NCI-H1048 (cell line): Measurements from ENCODE around the gene SPSB4.

Experiments
- DNase-seq: peaks from one replicate; lab custom pipeline; 2025; lab: John Stamatoyannopoulos, UW

The SPSB4 gene

DNA sequence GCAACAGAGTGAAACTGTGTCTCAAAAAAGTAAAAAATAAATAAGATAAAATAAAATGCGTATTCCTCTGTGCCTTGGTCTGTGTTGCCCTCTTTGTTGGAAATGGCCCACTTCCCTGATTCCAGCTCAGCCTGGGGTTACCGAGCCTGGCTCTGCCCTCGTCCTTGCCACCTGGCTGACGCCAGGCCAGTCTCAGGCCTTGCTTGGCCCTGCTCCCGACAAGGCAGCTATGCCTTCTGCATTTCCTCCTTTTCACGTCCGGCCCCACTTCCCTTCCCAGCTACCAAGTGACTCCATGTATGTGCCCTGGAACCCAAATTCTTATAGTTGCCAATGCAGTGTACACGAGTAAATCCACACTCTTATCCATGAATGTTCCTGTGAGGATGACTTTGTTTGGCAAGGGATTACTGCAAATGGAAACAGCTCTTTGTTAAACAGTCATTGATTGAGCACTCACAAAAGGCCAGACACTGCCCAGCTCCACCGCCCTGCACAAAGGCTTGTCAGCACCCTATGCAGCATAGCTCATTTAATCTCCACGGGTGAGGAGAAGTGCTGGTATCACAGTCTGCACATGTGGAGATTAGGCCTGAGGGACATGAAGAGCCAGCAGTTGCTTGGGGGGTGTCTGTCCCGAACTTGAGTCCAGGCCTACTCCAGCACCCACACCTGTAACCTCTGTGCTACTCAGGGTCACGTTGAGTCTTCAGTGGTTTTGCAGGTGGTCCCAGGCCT, 25.1 kb downstream of the SPSB4 start:
- no peak for DNase-seq

DNA sequence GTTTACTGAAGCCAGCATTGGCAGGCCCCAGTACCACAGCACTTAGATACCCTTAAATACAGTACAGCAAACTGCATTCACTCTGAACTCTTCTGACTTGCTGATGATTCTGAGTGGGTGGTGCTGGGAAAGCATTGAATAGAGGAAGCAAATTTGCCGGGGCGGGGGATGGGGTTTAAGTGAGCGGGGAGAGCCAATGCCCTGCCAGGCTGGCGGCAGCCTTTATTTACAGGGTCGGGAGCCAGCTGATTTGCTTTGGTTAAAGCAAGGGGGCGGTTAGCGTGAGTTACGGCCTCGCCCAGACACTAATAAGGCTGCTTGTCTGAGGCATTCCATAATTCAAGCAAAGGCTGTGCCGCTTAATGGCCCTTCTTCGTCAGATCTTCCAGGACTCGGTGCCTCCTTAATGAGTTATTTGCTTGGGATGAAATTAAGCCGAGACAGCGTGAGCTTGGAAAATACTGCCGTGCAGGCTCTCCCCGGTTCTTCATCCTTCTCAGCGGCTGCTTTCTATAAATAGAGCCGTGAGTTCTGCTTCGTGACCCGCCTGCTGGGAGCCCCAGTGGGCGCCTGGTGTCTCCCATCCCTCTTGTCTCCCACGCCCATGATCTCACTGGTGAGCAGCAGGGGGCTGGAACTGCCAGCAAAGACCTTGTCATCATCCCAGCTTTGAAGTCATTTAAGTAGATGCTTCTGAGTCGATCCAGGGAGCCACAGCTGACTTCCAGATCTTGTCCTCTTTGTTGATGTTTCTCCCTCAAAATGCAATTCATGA, 25.8 kb downstream of the SPSB4 start:
- no peak for DNase-seq

DNA sequence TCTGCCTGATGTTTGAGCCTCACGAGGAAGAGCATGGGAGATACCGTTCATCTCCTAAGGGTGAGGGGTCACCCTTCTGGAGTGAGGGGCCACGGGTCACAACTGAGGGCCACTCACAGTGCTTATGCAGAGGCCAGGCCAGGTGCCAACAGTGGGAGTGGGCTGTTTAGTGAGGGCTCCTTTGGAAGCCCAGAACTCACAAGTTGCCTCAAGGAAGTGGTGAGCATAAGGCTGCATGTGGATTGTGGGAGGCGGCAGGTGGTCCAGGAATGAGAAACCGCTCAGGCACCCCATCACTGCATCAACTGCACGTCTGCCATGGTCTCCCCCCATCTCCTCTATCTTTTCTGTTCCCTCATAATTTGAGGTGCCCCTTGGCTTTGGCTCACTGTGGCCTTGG, 26.5 kb downstream of the SPSB4 start:
- DNase-seq, result no peak

DNA sequence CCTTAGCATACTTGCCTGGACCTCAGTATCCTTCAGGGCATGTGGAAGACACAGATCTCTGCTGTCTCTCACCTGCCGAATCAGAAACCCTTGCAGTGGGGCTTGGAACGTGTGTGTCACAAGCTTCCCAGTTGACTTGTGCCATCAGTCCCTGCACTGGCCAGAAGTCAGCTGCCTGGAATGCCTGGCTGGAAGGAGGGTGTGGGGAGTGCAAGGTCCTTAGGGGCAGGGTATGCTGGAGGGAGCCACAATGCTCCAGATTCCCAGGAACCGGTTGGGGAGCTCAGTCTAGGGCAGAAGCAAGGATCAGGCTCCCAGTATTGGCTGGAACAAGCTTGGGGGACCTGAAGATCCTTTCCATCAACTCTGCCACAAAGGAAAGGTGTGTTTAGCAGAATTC, 27.1 kb downstream of the SPSB4 start:
- DNase-seq, result no peak

DNA sequence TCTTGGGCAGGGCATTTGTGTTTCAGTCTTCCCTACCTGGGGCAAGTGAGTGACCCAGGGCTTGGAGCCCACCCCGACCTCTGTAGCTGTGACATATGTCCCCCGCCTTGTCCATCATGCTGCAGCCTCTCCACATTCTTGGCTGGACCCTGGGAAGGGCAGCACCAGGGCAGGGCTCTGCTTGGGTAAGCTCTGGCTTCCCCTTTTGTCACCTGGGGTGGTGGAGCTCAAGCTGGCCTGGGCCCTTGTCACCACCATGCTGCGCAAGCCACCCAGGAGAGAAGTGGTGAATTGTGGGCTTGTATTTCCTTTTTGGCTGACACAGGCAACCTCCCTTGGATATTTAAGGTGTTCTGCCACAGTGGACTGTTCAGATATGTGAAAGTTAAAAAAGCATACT, 29.3 kb downstream of the SPSB4 start:
- DNase-seq, result no peak

DNA sequence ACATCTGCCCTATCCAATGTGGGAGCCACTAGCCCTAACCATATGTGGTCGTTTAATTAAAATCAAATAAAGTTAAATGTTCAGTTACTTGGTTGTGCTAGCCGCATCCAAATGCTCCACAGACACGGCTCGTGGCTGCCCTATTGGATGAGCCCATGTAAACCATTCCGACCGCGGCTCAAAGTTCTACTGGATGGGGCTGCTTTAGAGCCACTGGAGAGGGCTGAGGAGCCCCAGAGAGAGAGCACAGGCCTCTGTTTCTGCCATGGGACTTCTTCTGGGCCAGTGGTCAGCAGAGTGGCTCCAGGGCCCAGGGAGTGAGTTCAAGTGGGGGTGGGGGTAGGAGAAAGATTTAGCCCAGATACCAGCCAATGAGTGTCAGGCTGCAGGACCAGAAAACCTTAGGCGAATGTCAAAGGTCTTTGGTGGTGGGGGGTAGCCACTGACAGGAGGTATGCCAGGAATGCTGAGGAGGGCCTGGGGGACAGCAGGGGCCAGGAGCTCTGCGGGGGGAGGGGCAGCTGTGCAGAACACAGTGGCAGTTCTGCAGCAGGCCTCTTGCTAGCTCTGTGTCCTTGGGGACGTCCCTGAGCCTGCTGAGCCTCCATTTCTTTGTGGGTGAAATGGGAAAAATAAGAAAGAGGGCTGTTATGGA, 30.1 kb downstream of the SPSB4 start:
- DNase-seq, result no peak

DNA sequence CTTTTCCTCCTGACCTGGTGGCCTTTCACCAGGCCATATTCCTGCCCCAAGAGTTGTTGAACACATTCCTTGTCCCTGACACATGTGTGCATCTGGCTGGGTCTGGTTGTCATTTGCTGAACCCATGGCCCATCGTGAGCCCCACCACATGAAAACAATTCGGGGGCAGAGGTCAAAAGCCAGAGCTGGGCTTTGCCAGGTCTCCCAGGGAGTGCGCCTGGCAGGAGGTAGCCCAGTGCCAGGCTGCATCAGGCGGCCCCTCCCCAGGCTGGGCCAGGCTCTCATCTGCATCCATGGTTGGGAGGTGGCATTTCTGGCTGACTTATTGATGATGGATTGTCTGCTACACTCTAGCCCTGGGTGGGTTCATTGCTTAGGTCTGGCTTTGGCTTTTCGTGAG, 30.9 kb downstream of the SPSB4 start:
- no peak for DNase-seq

DNA sequence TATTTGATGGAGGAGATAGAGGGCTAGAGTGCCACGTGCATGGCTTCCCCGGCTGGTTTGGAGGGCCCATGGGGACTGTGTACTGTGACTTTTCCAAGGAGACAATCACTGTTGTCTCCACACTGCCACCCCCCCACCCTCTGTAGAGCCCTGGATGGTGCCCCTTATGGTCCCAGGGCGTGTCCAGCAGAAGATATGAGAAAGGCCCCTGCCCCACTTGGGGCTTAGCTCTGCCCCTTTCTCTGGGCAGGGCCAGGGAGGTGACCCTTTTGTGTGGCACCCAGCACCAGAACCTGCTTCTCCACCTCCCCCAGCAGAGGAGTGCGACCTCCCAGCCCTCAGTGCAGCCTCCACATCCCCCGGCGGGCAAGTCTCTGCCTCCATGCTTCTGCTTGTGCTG, 32.1 kb downstream of the SPSB4 start:
- no peak for DNase-seq

DNA sequence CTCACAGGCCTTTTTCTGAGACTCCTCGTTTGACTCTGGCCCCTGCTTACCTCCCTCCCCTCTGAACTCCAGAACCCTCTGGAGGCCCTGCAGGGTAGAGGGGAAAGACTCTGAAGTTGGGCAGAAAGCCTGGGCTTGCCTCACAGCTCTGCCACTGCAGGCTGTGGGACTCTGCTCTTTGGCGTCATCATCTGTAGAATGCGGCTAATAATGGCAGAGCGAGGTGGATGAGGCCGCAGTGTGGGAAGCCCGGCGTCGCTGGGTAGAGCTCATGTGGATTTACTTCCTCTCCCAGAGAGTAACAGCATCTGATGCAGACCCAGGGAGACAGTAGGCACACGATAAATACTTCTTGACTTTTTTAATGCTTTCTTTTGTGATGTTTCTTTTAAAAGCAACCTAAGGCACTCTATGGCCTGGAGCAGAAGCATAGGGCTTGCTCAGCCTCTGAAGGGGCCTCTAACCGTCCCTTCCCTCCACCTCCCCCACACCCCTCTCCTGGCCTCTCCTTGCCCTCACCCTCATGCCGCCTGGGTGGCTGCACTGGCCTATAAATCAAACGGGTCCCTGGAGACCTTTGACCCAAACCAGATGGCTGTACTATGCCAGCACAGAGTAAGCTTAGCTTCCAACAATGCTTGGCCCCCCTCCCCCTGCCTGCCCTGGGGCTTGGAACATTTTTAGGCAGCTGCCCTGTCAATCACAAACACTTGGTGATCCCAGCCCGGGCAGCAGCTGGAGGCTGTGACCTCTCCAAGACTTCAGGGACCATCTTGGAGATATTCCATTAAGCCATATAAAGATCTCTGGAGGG, 32.9 kb downstream of the SPSB4 start:
- no peak for DNase-seq

DNA sequence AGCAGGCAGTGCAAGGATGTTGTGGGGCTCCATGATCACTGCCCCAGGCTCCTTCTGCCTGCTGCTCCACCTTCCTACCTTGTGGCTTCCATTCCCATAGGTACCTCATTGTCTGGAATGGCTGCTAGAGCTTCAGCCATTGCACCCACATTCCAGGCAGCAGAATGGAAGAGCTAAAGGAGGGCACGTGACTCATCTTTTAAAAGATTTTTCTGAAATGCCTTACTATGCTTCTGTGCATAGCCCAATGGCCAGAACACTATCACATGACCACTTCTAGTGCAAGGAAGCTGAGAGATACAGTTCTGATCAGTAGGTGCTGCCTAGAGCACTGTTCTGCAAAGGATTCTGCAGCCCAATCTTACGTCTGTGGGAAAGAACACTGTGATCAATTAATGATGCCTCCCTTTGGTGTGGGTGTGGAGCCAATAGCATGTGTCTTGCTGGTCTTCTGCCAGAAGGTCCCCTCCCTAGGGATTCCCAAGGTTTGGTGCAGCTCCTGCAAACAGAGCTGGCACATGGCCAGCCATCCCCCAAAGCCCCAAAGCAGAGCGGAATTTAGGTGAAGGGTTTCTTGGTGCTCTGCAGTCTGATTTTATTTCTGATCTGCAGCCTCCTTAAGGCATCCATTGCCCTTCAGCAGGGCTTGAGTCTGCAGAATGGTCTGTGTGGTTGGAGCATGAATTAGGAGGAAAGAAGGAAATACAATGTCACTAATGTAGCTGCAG, 34.4 kb downstream of the SPSB4 start:
- DNase-seq, result no peak

DNA sequence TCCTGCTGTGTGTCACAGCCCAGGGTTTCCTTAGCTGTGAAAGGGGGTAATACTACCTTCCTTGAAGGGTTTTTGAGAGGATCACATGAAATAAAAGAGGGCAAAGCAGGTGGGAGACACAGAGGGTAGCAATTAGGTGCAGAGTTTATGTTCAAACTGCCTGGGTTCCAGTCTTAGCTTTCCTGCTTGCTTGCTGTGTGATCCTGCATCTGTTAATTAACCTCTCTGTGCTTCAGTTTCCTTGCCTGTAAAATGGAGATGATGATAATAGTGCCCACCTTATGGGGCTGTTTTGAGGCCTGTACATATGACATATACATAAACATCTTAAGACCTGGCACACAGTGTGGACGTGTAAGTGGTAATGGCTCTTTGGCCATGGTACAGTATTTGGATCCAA, 35.0 kb downstream of the SPSB4 start:
- DNase-seq, result no peak

DNA sequence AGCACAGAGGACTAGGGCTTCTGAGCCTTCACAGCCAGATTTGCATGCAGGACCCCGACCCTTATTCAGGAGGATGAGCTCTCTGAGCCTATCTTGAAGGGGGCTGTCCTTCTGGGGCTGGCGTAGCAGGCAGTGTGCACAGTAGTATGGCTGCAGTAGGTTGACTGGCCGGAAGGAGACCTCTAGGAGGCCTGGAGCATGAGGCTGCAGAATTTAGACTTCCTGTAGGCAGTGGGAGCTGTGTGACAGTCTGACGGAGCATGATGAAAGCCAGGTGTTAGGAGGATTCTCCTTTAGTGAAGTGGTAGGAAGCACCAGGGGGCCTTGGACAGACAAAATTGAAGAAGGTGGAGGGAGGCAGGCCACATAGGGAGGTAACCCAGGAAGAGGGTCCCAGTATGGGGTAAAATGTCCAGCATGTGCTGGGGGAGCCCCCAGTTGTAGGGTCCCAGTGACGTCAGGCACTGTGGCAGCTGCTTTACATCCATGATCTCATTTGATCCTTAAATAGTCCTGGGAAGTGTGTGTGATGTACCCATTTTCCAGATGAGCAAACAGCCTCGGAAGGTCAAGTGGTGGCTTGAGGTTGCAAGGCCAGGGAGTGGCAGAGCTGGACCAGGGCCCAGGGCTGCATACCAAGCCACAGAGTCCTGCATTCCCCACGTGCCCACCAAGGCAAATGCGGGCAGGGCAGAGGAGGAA, 36.1 kb downstream of the SPSB4 start:
- no peak for DNase-seq

DNA sequence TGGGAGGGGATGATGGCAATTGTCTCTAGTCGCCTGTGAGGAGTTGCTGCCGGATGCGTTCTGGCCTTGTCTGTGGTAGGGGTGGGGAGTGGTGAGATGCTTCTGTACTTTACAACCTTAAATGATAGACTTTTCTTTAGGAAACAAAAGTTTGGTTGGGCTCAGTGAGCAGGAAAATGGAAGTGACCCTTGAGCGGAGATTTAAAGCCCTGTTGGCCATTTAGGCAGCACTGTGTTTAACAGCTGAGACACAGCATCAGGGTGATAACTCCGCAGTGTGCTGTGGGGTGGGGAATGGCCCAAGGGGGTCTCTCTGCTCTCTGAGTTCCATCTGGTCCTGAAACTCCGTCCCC, 36.6 kb downstream of the SPSB4 start:
- DNase-seq, result no peak

DNA sequence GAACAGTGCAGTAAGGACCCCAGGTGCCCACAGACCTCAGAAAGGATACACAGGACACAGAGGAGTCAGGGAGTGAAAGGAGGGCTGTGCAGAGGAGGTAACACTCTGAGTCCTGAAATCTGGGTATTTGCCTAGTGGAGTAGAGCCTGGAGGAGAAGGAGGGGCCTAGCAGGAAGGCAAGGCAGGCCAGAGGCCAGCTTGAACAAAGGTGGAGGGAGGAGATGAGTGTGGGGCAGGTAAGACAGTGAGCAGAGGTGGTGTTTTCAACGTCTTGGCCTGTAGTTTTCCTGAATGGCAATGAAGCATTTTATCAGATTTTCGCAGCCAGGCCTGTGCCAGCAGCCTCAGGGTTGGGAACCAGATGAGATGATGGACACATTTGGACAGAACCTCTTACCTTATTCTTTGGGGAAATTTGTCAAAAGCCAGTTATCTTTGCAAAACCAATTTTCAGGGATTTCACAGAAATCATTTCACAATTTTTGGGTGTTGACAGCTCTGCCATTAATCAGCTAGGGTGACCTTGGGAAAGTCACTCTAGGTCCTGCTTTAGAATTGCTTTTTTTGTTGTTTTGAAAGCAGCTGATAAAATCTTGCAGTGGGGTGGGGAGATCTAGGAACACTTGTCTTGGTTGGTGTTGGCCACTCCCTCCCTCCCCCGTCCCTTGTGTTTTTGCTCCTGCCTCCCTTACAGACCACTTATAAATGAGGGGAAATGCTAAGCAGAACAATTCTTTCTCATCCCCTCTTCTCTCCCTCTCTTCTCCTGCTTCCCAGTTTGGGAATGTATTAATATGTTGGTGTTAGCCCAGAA, 38.4 kb downstream of the SPSB4 start:
- no peak for DNase-seq

DNA sequence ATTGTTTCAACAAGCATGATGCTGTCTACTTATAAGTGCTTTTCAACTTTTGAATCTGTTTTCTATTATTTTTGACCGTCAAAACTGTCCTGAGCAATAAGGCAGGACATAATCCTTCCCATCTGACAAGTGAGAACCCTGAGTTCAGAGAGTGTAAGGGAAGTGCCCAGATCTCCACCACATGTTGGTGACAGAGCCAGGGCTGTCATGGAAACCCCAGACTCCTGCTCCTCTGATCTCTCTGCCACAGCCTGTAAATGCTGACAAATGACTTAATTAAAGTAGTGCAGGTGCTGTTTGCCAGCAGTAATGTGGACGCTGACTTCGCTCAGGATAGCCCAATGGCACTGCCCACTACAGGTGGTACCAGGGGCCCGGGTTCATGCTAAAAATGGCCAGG, 40.3 kb downstream of the SPSB4 start:
- DNase-seq, result no peak

DNA sequence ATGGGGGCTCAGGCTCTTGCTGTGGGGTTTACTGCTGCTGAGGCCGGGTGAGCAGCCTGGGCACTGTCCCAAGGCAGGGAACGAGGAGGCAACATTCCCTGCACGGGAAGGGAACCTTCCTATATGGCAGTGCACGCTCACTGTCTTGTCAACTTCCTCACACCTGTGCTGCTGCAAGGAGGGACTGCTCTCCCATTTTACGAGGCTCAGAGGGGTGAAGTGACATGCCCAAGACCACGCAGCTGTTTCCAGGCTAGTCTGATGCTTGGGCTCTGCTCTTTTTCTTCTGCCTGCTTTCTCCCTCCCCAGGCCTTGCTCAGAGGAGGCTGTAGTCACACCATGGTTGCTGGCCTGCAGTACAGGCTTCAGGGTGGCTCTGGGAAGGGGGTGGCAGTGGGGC, 41.5 kb downstream of the SPSB4 start:
- no peak for DNase-seq

DNA sequence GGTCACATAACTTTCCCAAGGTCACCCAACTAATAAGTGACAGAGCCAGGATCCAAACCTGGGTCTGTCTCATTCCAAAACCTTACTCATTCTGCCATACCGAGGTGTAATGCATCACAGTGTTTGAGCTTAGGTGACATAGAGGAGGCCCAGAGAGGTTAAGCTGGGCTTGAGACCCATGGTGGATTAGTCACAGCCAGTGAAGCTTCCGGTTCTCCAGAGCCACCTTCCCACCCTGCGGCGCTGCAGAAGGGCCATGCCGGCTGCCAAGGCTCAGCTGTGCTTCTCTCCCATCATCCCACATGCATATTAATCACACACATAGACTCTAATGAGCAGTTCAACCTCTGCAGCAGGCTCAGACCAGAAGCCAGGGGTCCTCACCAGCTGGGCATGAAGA, 42.2 kb downstream of the SPSB4 start:
- DNase-seq, result no peak

DNA sequence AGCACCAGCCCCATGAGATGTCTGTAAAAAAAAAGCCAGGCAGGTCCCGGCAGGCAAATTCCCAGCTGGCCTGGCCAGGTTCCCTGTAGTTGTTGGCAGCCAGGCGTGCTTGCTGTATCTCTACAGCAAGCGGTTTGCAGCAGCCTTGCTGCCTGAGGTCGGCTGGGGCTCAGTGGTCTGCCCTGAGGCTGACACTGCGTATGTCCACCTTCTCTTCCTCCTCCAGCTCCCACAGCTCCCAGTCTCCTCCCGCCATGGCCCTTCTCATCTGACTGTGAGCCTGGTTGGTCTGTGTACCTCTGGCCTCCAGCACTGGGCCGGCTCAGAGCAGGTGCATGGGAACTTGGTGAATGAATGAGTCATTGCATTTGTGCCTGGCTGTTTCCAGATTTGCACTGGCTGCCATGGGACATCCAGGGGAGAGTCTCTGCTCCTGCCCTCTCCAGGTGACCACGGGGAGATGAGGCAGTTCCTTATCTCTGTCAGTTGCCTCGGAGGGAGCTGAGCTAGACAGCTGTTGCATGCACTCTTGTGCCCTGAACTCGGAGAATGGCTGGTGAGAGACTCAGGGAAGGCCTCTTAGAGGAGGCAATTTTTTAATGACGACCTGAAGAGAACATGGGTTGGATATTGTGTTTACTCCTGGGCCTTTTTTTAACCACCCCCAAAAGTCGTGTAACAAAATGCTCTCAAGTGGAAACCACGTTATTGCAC, 43.0 kb downstream of the SPSB4 start:
- DNase-seq, result no peak

DNA sequence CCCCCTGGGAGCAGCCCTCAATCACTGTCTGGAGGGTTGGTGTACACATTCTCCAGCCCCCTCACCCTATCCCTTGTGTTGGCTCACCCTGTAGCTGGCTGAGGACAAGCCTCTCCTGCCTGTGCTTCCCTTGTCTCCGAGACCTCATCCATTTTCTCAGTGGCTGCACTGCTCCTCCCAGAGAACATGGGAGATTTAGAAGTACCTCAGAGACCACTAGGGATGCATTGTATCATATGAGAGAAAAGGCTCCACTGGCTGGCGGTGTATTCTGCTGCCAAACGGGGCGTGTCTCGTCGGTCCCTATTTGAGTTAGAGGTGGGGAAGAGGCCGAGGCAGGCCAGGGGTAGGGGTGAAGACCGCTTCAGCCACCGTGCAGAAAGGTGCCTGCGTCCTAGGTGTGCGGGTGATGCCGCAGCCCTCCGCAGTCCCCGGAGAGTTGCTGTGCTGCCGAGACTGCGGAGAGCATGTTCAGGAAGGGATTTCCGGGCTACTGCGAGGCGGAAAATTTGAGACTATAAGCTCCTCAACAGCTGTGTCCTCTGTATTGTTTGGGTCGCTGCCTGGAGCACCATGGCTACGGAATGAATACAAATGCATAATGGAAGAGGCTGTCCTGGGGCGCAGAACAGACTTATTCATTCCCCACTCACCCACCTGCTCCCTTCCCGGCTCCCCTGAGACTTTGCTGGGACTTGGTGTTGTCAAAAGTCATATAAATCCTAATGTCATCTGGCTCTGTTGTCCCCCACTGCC, 43.8 kb downstream of the SPSB4 start:
- DNase-seq, result no peak
